Measurements from ENCODE around the gene RAVER1. TPM values are rescaled to one million over a fixed set of nuclear protein-coding genes. Genes with fewer than 3 reads are reported as not detected.
A peak's percentile ranks its signal among the peaks of the same experiment; 100 is the strongest.

Gene RAVER1
- total RNA-seq, 1 donor from 2014 or later, result 92.5 TPM

GRCh38 chr19:10335352-10335985, 2.1 kb upstream of the RAVER1 start:
- no peaks in the 10 kb centered on the region for H3K27me3 Mint-ChIP-seq (ENCODE audit: insufficient read depth)
- intact Hi-C loops (cut with micrococcal nuclease), result loop anchor here (10.0 kb wide), 1 partner anchor 359 kb away; no protein-coding TSS in a partner anchor
- no peak for DNase-seq (ENCODE audit: low spot score)
- no peak overlapping the region for H3K27ac Mint-ChIP-seq
- H3K36me3 Mint-ChIP-seq (ENCODE audit: low read depth), result peaks cover 13% of the 10 kb centered on the region
- no peaks in the 10 kb centered on the region for H3K9me3 Mint-ChIP-seq
- H3K4me1 Mint-ChIP-seq (ENCODE audit: low read depth), result peaks cover 31% of the 10 kb centered on the region
- H3K4me3 Mint-ChIP-seq, result peak overlapping the region; percentile 54

GRCh38 chr19:10334588-10335351, 1.4 kb upstream of the RAVER1 start:
- Mint-ChIP-seq H3K9me3 (no peaks in the 10 kb centered on the region), H3K36me3 (ENCODE audit: low read depth) (peaks cover 17% of the 10 kb centered on the region), H3K4me1 (ENCODE audit: low read depth) (peaks cover 26% of the 10 kb centered on the region), H3K4me3 (peak overlapping the region; percentile 54), H3K27me3 (ENCODE audit: insufficient read depth) (no peaks in the 10 kb centered on the region), H3K27ac (peak overlapping the region; percentile 58)
- DNase-seq (ENCODE audit: low spot score), result no peak
- intact Hi-C loops (cut with micrococcal nuclease), result loop anchor here (5.0 to 10.0 kb wide), 2 partner anchors 318 to 360 kb away; partner anchors contain the start of gene ILF3

GRCh38 chr19:10333758-10334587, 644 bp upstream of the RAVER1 start:
- Mint-ChIP-seq H3K4me1 (ENCODE audit: low read depth) (peaks cover 18% of the 10 kb centered on the region), H3K9me3 (no peaks in the 10 kb centered on the region)

GRCh38 chr19:10332158-10332964, 968 bp downstream of the RAVER1 start:
- intact Hi-C loops (cut with micrococcal nuclease), result loop anchor here (2.0 to 10.0 kb wide), 3 partner anchors 228 to 362 kb away; partner anchors contain the start of gene ILF3
- Mint-ChIP-seq H3K36me3 (ENCODE audit: low read depth) (peaks cover 24% of the 10 kb centered on the region), H3K27ac (peak overlapping the region; percentile 95), H3K27me3 (ENCODE audit: insufficient read depth) (no peaks in the 10 kb centered on the region), H3K4me3 (peak overlapping the region; percentile 90), H3K9me3 (no peaks in the 10 kb centered on the region), H3K4me1 (ENCODE audit: low read depth) (peaks cover 11% of the 10 kb centered on the region)
- no peak for DNase-seq (ENCODE audit: low spot score)

More at GRCh38 chr19:10333758-10334587, 644 bp upstream of the RAVER1 start:
- Mint-ChIP-seq H3K27me3 (ENCODE audit: insufficient read depth) (no peaks in the 10 kb centered on the region), H3K36me3 (ENCODE audit: low read depth) (peaks cover 20% of the 10 kb centered on the region), H3K27ac (peak overlapping the region; percentile 95), H3K4me3 (peak overlapping the region; percentile 90)
- no peak for DNase-seq (ENCODE audit: low spot score)
- intact Hi-C loops (cut with micrococcal nuclease), result loop anchor here (1.0 to 10.0 kb wide), 8 partner anchors 18 to 361 kb away; partner anchors contain the start of genes CDC37, FDX2, ICAM1 and ILF3

- H3K36me3 Mint-ChIP-seq (ENCODE audit: low read depth), result peaks cover 28% of the 10 kb centered on the region
- no peaks in the 10 kb centered on the region for H3K9me3 Mint-ChIP-seq
- no peak overlapping the region for H3K27ac Mint-ChIP-seq
- no peak for DNase-seq (ENCODE audit: low spot score)
- no peak overlapping the region for H3K4me3 Mint-ChIP-seq
- no peaks in the 10 kb centered on the region for H3K27me3 Mint-ChIP-seq (ENCODE audit: insufficient read depth)
- H3K4me1 Mint-ChIP-seq (ENCODE audit: low read depth), result peaks cover 11% of the 10 kb centered on the region
- intact Hi-C loops (cut with micrococcal nuclease), result no loop called here
These were observed 3.8 kb downstream of the RAVER1 start for GRCh38 chr19:10329555-10329954.

GRCh38 chr19:10328558-10329429, 4.5 kb downstream of the RAVER1 start:
- Mint-ChIP-seq H3K27me3 (ENCODE audit: insufficient read depth) (no peaks in the 10 kb centered on the region), H3K36me3 (ENCODE audit: low read depth) (peaks cover 28% of the 10 kb centered on the region), H3K9me3 (no peaks in the 10 kb centered on the region), H3K27ac (no peak overlapping the region), H3K4me3 (no peak overlapping the region), H3K4me1 (ENCODE audit: low read depth) (peaks cover 11% of the 10 kb centered on the region)
- intact Hi-C loops (cut with micrococcal nuclease), result no loop called here
- no peak for DNase-seq (ENCODE audit: low spot score)

- H3K4me3 Mint-ChIP-seq, result no peak overlapping the region
- intact Hi-C loops (cut with micrococcal nuclease), result no loop called here
- peaks cover 10% of the 10 kb centered on the region for H3K4me1 Mint-ChIP-seq (ENCODE audit: low read depth)
- H3K27ac Mint-ChIP-seq, result no peak overlapping the region
- H3K27me3 Mint-ChIP-seq (ENCODE audit: insufficient read depth), result no peaks in the 10 kb centered on the region
- DNase-seq (ENCODE audit: low spot score), result no peak
- peaks cover 24% of the 10 kb centered on the region for H3K36me3 Mint-ChIP-seq (ENCODE audit: low read depth)
- H3K9me3 Mint-ChIP-seq, result no peaks in the 10 kb centered on the region
These were observed 5.5 kb downstream of the RAVER1 start for GRCh38 chr19:10327793-10328192.

GRCh38 chr19:10325732-10326131, 7.6 kb downstream of the RAVER1 start:
- Mint-ChIP-seq H3K27me3 (ENCODE audit: insufficient read depth) (no peaks in the 10 kb centered on the region), H3K27ac (no peak overlapping the region), H3K9me3 (no peaks in the 10 kb centered on the region), H3K36me3 (ENCODE audit: low read depth) (peaks cover 23% of the 10 kb centered on the region), H3K4me3 (no peak overlapping the region), H3K4me1 (ENCODE audit: low read depth) (no peaks in the 10 kb centered on the region)
- intact Hi-C loops (cut with micrococcal nuclease), result no loop called here
- no peak for DNase-seq (ENCODE audit: low spot score)

GRCh38 chr19:10321874-10322835, 11.2 kb downstream of the RAVER1 start:
- Mint-ChIP-seq H3K4me3 (no peak overlapping the region), H3K36me3 (ENCODE audit: low read depth) (peaks cover 22% of the 10 kb centered on the region), H3K27ac (no peak overlapping the region), H3K9me3 (no peaks in the 10 kb centered on the region), H3K4me1 (ENCODE audit: low read depth) (no peaks in the 10 kb centered on the region), H3K27me3 (ENCODE audit: insufficient read depth) (no peaks in the 10 kb centered on the region)
- intact Hi-C loops (cut with micrococcal nuclease), result no loop called here
- DNase-seq (ENCODE audit: low spot score), result no peak

- intact Hi-C loops (cut with micrococcal nuclease), result no loop called here
- H3K4me3 Mint-ChIP-seq, result no peak overlapping the region
- peaks cover 22% of the 10 kb centered on the region for H3K36me3 Mint-ChIP-seq (ENCODE audit: low read depth)
- peaks cover 1% of the 10 kb centered on the region for H3K4me1 Mint-ChIP-seq (ENCODE audit: low read depth)
- no peak overlapping the region for H3K27ac Mint-ChIP-seq
- H3K27me3 Mint-ChIP-seq (ENCODE audit: insufficient read depth), result no peaks in the 10 kb centered on the region
- no peaks in the 10 kb centered on the region for H3K9me3 Mint-ChIP-seq
- no peak for DNase-seq (ENCODE audit: low spot score)
These were observed 11.9 kb downstream of the RAVER1 start for GRCh38 chr19:10321417-10321797.

Measured in activated T-helper 1 cell treated with anti-CD3 and anti-CD28 coated beads, Interleukin-12 subunit alpha, Interleukin-12 subunit beta, Interleukin-2, Interleukin-4 antibody, amounts not matched to agents 30 ng/mL and 10 ng/mL and 1 ng/mL, durations not matched to agents 14 hours and 24 hours and 36 hours (primary cell).